Hippocampal formation (tissue), 2 donors: Measurements from ENCODE around the gene SLC7A10.
"Not testable (repeated sequence)": the region's sequence is repeated elsewhere in the genome, so short reads cannot be mapped to it uniquely, and the experiment has no call there.

Experiments used
- DNase-seq, 2 donors: peaks; one replicate each; lab custom pipeline; 2025; lab: John Stamatoyannopoulos, UW

SLC7A10 gene

DNA sequence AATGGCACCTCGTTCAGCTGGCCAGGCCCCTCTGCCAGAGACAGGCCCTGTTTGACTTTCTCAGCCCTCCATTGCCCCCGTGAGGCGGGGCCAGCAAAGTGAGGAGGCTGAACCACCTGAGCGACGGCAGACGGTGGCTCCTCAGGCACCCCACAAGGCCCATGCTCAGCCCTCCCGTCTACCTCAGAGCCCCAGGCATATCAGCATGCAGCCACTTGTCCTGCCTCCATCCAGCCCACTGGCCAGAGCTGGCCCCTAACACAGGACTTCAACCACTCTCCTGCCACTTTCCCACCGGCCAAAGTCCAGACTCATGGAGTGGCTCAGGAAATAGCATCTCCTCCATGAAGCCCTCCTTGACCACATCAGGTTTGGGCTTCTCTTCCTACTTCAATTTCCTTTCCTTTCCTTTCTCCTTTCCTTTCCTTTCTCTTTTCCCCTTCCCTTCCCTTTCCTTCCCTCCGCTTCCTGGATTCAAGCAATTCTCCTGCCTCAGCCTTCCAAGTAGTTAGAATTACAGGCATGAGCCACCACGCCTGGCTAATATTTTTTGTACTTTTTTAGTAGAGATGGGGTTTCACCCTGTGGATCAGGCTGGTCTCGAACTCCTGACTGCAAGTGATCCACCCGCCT, 9.3 kb downstream of the SLC7A10 start:
- no peak for DNase-seq

DNA sequence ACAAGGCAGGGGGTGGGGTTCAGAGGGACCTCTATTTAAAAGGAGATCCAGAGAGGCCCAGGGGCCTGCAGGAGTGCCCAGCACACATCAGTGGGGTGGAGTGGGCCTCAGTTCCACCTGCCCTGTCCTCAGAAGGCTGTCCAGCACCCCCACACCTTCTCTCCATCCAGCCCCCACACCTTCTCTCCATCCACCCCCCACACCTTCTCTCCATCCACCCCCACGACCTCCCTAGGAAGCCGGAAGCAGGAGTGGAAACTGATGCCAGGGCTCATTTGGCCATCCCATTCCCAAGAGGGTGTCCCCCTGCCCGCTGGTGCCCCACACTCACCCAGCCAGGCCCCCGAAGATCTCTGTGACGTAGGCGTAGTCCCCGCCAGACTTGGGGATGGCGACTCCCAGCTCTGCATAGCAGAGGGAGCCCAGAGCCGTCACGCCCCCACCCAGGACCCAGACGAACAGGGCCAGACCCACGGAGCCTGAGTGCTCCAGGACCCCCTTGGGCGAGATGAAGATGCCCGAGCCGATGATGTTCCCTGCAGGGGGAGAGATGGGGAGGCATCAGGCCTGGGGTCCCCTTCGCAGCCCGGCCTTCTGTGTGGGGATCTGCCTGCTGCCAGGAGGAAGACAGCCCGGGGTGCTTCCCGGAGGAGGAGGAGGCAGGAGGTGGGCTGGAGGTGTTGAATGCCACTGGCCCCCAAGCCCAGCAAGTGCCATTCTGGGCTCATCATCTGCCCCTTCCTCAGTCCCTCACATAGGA, 10.0 kb downstream of the SLC7A10 start:
- no peak for DNase-seq

DNA sequence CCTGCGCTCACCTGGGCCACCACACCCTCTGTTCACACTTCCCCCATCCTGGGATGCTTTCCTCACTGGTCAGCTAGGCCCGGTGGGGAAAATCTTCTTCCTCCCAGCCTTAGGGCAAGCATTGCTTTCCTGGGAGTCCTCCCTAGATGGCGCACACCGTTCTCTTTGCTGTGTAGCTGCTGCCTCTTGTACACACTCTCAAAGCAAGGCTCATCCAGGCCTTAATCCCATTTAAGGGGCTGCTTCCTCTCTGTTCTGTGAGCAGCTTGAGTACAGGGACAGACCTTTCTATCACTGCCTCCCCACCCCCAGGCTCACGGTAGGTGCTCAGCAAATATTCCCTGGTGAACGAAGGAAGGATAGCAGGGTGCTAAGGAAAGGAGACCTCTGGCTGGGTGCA, 11.1 kb downstream of the SLC7A10 start:
- DNase-seq = no peak

DNA sequence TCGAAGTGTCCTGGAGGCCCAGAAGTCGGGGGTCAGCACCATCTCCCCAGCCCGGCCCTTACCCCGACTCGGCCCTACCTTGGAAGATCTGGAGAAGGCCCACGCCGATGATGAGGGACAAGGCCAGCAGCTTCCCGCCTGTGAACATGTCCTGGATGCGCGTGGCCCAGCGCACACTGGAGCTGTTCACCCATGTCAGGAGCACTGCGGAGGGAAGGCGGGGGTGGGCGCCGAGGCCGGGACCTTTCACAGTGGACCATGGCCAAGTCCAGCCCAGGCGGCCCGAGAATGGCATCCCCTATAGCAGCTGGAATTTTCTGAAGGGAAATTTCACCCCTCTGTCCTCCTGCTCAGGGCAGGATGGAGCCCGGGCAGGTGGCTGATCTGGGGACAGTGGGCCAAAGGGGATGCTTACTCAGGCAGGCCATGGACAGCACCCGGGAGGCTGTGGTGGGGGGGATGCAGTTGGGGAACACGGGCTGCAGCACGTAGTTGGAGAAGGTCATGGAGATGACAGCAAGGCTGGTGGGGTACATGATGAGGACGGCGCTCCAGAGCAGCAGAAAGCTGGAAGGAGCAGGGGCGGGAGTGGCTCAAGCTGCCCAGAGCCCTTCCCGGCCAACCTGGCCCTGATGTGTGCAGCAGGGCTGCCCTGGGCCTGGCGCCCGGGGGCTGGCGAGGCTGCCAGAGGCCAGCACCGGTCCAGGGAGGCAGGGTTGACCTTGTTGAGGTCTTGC, 13.0 kb downstream of the SLC7A10 start:
- DNase-seq = no peak

DNA sequence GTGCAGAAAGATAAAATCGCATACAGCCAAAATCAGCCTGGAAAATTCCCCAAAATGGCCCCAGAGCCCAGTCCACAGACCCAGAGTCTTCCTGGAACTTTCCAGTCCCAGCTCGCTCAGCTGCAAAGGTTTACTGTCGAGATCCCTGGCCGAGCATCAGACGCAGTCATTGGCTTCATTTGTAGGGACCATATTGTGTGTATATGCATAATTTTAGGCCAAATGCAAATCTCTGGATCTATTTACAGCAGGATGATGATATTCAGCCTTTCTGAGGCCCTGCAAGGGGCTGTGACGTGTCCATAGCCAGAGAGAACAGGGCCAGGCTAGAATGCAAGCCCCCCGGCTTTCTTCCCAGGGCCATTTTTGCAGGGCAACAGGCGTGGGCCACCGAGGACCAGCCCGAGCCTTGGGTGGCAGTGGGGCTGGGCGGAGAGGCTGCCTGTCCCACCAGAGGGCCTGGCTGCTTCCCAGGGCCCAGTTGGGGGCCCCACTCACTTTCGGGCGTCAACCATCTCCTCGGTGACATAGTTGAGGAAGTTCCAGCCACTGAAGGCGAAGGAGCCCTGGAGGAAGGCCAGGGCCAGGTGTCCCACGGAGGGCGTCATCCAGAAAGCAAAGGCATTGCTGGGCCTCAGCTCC, 13.7 kb downstream of the SLC7A10 start:
- DNase-seq = no peak

DNA sequence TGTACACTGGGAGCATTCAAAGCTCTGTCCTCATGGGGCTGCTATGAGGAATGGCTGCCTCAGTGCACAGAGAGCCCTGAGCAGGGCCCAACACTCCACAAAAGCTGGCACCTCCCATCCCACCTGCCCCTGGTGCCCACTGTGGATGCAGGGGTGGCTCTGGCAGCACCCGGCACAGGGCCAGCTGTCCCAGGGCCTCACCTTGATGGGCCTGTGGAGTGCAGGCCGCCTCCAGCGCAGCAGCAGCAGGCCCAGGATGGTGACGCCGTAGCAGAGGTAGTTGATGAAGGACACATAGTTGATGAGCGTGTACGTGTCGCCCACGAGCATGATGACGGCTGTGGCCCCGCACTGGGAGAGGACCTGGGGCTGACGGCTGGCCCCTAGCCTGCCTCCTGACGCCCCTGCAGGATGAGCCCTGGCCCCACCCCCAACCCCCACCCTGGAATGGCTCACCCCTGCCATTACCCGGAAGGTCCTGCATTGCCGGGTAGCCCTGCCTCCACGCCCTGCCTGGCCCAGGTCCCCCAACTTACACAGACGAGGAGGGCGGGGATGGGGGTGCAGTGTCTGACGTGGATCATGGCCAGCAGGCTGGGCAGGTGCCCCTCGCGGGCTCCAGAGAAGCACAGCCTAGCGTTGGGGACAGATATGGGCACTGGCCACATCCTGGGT, 15.2 kb downstream of the SLC7A10 start:
- no peak for DNase-seq

DNA sequence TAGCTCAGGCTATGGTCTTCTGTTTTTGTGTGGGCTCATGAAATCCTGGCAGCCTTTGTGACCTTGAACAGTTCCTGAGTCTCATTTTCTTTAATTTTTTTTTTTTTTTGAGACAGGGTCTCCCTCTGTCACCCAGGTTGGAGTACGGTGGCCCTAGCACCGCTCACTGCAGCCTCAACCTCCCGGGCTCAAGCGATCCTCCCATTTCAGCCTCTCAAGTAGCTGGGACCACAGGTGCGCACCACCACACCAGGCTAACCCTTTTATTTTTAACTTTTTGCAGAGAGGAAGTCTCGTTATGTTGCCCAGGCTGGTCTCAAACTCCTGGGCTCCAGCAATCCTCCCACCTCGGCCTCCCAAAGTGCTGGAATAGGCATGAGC, 15.8 kb downstream of the SLC7A10 start:
- DNase-seq = not testable (repeated sequence)

DNA sequence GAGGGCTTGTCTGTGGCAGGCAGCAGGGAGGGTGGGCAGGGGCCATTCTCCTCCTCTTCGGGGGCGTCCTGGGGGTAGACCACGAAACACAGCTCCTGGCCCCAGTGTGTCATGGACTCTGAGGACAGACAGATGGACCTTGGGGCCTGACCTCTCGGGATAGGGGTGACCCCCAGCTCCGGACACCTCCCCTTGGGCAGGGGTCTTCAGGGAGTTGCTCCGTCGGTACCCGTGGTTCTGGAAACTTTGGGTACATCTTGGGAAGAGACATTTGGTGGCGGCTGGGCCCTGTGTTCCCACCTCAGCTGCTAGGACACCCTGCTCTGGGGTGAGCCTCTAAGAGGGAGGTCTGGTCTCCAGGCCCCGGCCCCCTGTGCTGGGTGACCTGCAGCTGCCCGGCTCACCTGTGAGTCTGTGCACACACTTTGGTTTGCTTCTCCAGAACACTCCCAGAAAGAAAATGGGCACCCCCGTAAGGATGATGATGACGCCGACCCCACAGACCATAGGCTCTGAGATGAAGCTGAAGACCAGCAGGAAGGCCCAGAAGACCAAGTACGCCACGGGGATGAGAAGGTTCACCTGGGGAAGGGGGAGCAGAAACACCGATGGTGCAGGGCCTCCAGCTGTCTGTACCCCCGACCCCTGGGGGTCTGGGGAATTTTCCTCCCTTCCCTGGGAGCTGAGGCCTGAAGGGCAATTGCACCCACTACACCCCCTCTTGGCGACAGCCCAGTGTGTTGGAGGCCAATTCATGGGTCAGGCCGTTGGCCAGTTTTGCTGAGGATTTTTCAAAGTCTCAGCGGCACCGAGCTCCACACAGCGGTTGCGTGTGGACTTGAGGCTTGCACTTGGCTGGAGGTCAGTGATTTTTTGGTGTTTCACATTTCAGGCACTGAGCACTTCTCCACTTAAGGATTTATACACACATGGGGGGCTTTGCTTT, 16.5 kb downstream of the SLC7A10 start:
- DNase-seq = no peak

DNA sequence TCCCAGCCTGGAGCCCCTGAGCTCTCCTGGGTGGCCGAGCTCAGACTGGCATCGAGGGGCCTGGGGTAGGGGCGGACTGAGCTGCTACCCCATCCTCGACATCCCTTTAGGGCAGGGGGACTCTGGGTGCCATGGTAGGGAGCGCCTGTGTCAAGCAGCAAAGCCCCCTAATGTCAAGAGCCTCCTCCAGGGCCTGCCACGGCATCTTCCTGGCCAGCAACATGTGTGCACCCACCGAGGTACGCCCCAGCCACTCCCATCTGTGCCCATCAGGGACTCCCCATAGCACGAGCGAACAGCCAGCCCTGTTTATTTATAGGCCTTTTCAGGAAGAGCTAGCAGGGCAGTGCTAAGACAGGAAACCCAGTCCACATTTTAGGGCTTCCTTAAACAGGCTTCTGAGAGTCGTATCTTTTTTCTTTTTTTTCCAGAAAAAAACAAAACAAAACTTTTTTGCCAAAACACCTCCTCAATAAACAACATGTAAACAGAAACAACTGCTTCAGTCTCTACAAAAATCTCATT, 17.2 kb downstream of the SLC7A10 start:
- no peak for DNase-seq

DNA sequence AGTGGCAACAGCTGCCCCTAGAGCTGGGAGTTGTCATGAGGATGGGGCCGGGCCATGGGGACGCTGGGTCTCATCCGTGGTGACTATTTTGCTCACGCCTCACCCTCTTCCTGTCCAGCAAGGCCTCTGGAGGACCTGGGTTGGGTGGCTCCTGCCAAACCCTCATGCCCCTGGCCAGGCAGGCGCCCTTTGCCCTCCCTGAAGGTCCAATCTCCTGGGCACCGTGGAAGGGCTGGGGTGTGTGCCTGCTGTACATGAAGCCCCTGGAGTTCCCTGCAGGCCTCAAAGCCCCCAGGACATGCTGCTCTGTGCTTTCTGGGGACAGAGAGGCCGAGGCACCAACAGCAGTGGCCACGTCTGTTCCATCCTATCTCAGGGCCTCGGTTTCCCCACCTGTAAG, 17.7 kb downstream of the SLC7A10 start:
- DNase-seq = no peak

DNA sequence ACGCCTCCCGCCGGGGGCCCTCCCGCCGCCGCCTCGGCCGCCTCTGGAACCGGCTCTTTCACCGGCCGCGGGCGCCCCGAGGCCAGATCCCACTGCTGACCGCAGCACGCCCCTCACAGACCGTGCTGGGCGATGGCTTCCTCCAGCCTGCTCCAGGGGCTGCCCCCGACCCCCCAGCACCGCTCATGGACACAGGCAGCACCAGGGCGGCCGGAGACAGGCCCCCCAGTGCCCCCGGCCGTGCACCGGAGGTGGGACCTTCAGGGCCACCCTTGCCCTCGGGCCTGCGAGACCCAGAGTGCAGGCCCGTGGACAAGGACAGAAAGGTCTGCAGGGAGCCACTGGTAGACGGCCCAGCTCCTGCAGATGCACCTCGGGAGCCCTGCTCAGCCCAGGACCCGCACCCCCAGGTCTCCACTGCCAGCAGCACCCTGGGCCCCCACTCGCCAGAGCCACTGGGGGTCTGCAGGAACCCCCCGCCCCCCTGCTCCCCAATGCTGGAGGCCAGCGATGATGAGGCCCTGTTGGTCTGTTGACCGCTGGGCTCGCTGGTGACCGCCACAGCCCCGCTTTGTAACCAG, 18.5 kb downstream of the SLC7A10 start:
- no peak for DNase-seq

DNA sequence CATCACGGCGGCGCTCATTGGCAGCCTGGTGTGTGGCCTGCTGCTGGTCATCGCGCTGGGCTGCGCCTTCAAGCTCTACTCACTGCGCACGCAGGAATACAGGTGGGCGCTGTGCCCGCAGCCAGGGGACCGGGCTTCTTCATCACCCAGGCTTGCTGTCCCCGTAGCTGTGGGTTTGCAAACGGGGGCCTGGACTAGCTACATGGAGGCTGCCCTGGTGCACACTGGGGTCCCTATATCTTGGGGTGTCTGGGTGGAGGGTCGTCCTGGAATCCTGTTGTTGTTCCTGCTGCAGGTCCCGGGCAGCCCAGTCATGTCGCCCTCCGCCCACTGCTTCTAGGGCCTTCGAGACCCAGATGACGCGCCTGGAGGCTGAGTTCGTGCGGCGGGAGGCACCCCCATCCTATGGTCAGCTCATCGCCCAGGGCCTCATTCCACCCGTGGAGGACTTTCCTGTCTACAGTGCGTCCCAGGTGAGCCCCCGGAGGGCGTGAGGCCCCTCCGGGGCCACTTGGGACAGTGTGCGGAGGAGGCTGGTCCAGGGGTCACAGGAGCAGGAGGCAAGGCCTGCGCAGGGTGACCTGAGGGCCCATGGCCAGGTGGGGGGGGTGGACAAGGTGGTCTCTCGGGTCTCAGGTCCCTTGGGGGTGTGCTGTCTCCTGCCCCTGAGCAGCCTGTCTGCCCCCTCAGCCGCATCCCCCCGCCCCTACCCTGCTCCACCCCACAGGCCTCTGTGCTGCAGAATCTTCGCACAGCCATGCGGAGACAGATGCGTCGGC, 19.2 kb downstream of the SLC7A10 start:
- DNase-seq = no peak

DNA sequence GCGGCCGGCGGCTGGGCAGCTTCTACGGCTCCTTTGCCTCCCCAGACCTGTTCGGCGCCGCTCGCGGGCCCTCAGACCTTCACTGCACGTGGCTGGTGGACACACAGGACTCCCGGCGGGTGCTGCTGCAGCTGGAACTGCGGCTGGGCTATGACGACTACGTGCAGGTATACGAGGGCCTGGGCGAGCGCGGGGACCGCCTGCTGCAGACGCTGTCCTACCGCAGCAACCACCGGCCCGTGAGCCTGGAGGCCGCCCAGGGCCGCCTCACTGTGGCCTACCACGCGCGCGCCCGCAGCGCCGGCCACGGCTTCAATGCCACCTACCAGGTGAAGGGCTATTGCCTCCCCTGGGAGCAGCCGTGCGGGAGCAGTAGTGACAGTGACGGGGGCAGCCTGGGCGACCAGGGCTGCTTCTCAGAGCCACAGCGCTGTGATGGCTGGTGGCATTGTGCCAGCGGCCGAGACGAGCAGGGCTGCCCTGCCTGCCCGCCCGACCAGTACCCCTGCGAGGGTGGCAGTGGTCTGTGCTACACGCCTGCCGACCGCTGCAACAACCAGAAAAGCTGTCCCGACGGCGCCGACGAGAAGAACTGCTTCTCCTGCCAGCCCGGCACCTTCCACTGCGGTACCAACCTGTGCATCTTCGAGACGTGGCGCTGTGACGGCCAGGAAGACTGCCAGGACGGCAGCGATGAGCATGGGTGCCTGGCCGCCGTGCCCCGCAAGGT, 20.0 kb downstream of the SLC7A10 start:
- no peak for DNase-seq

DNA sequence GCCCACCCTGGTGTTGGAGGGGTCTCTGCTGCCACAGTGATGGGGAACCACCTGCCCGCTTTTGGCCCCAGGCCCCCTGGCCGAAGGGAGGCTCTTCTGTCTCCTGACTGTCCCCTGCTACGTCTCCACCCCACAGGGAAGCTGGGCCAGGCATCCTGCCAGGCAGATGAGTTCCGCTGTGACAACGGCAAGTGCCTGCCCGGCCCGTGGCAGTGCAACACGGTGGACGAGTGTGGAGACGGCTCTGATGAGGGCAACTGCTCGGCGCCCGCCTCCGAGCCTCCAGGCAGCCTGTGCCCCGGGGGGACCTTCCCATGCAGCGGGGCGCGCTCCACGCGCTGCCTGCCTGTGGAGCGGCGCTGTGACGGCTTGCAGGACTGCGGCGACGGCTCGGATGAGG, 20.5 kb downstream of the SLC7A10 start:
- DNase-seq = no peak

DNA sequence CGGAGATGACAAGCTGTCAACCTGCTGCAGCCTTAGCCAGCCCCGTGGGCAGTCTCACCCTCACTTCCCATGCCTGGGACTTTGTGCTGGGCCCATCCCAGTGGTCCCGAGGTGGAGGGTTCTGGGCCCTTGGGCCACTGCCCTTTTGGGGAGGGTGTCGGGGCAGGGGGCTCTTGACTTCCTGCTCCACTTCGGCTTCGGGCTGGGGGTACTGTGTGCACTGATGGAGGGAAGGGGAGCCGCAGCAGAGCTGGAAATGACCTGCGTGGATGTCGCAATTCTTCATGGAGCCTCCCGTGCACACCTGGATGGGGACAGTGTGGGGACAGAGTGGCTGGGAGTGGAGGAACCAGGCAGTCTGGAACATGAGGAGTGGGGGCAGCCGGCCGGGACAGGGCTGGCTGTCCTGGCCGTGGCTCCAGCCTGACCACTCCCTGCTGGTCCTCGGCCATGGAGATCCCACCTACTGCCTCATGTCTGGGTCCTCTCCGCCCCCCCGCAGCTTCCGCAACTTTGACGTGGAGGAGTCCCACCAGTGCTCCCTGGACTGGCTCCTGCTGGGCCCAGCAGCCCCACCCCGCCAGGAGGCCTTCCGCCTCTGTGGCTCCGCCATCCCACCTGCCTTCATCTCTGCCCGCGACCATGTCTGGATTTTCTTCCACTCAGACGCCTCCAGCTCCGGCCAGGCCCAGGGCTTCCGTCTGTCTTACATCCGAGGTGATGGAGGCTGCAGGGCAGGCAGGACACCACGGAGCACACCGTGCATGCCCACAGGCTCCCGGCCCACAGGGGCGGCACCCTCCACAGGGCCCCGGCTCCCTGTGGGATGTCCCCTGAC, 21.3 kb downstream of the SLC7A10 start:
- DNase-seq = no peak

DNA sequence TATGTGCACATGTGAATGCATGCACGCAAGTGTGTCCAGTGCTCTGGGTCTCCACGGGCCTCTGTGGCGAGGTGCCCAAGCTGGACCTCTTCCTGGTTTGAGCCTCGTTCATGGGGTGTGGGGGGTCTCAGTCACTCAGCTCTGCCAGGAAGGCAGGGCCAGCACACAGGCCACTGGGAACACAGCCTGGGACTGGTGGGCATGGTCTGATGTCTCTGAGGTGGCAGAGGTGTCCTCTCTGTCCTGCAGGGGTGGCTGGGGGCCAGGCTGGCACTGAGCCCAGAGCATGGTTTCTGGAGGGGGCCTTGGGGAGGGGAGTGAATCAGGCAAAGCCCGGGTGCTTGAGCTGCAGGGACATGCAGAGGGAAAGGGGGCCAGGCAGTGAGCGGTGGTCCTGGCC, 22.1 kb downstream of the SLC7A10 start:
- no peak for DNase-seq

DNA sequence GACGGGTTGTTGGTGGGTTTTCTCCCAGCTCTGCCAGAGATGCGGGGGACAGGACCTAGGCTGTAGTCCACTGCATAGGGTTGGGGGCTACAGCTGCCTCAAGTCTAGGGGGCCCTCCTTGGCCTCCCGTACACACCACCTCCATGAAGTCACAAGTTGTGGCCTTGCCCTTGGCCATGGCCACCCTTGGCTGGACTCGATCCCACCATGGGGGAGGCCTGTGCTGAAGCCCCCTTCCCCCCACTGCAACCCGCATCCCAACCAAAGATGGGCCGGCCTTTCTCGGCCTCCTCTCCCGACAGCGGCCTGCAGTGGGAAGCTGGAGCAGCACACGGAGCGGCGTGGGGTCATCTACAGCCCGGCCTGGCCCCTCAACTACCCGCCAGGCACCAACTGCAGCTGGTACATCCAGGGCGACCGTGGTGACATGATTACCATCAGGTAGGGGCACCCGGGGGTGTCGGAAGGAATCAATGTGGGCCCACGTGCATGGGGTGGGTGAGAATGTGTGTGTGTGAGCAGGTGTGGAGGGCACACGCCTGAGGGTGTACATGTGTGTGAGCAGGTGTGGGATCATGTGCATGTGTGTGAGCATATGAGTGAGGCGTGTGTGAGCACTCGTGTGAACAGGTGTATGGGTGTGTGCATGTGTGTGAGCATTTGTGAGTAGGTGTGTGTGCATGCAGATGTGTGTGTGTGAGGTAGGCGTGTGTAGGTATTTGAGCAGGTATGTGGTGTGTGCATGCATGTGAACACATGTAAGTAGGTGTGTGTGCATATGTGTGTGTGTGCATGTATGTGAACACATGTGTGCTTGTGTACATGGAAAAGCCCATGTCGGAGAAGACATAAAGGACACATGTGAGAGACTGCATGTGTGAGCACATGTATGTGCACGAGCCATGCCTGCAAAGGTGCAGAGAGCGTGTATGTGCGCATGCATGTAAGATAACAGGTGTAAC, 22.8 kb downstream of the SLC7A10 start:
- DNase-seq = no peak
